Type B pancreatic cell (in vitro differentiated cells): ENCODE data around the gene YTHDF1. TPM values are rescaled to one million over a fixed set of nuclear protein-coding genes. Genes with fewer than 3 reads are reported as not detected.
"Not testable (repeated sequence)": the region's sequence is repeated elsewhere in the genome, so short reads cannot be mapped to it uniquely, and the experiment has no call there.

Experiments
- DNase-seq: peaks from one replicate; pipeline ENCODE4 v3.0.0; 2021; ENCODE audit warnings: mixed read lengths; ENCODE audit not compliant: unreplicated experiment; ENCODE audit errors: extremely low spot score
- H3K27ac Mint-ChIP-seq: 2 replicates; pipeline ENCODE4 v1.8.0; 2021; ENCODE audit warnings: mild to moderate bottlenecking, mixed read lengths
- H3K27me3 Mint-ChIP-seq: 2 replicates; pipeline ENCODE4 v1.8.0; 2021; ENCODE audit warnings: mixed read lengths
- H3K36me3 Mint-ChIP-seq: 2 replicates; pipeline ENCODE4 v1.8.0; 2021; ENCODE audit warnings: mixed read lengths
- H3K4me1 Mint-ChIP-seq: one replicate; pipeline ENCODE4 v1.8.0; 2021; ENCODE audit warnings: mixed read lengths; ENCODE audit not compliant: unreplicated experiment
- H3K4me3 Mint-ChIP-seq: 2 replicates; pipeline ENCODE4 v1.8.0; 2021; ENCODE audit warnings: mild to moderate bottlenecking, mixed read lengths
- H3K9me3 Mint-ChIP-seq: 2 replicates; pipeline ENCODE4 v1.8.0; 2021; ENCODE audit warnings: mixed read lengths
- total RNA-seq: library from RNA; stranded (reverse); gene quantifications from 2 replicates; pipeline ENCODE4 v1.2.1, GENCODE V29; 2021; ENCODE audit warnings: low replicate concordance
- TF ChIP-seq, protein P1 (sequence below): fragments of 200-600 bp; sonication (generic); conservative IDR thresholded peaks from 2 replicates; pipeline ENCODE4 v1.5.0; 2021; ENCODE audit warnings: antibody characterized with exemption, mild to moderate bottlenecking

Gene YTHDF1
- total RNA-seq, 1 donor from 2014 or later, result 50.4 TPM

DNA sequence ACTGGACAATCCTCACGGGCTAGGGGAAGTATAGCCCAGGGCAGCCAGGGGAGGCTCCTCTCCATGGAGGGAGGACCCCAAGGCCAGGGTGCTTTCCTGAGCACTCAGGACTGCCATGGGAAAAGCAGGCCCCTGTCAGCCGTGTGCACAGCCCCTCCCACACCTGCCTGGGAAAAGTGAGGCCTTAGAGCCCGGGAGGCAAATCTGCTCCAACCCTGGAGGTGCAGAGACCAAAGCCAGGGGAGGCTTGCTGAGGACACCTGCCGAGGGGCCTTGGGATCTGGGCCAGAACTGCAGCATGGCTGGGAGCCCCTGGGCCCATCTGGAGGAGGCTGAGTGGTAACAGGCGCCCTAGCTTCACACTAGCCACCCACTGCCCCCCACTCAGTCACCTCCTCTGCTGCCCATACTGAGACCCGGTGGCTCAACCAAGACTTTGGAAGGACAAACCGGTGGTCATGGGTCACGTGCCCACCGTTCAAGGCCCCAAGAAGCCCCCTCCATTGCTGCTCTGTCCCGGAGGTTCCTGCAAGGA, 55.2 kb downstream of the YTHDF1 start:
- Mint-ChIP-seq H3K9me3 (no peaks in the 10 kb centered on the region), H3K27ac (no peak overlapping the region), H3K36me3 (no peaks in the 10 kb centered on the region), H3K27me3 (peaks cover 37% of the 10 kb centered on the region), H3K4me3 (no peak overlapping the region), H3K4me1 (no peaks in the 10 kb centered on the region)
- no peak for DNase-seq
- TF ChIP-seq, protein P1, sequence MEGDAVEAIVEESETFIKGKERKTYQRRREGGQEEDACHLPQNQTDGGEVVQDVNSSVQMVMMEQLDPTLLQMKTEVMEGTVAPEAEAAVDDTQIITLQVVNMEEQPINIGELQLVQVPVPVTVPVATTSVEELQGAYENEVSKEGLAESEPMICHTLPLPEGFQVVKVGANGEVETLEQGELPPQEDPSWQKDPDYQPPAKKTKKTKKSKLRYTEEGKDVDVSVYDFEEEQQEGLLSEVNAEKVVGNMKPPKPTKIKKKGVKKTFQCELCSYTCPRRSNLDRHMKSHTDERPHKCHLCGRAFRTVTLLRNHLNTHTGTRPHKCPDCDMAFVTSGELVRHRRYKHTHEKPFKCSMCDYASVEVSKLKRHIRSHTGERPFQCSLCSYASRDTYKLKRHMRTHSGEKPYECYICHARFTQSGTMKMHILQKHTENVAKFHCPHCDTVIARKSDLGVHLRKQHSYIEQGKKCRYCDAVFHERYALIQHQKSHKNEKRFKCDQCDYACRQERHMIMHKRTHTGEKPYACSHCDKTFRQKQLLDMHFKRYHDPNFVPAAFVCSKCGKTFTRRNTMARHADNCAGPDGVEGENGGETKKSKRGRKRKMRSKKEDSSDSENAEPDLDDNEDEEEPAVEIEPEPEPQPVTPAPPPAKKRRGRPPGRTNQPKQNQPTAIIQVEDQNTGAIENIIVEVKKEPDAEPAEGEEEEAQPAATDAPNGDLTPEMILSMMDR, result no peak

DNA sequence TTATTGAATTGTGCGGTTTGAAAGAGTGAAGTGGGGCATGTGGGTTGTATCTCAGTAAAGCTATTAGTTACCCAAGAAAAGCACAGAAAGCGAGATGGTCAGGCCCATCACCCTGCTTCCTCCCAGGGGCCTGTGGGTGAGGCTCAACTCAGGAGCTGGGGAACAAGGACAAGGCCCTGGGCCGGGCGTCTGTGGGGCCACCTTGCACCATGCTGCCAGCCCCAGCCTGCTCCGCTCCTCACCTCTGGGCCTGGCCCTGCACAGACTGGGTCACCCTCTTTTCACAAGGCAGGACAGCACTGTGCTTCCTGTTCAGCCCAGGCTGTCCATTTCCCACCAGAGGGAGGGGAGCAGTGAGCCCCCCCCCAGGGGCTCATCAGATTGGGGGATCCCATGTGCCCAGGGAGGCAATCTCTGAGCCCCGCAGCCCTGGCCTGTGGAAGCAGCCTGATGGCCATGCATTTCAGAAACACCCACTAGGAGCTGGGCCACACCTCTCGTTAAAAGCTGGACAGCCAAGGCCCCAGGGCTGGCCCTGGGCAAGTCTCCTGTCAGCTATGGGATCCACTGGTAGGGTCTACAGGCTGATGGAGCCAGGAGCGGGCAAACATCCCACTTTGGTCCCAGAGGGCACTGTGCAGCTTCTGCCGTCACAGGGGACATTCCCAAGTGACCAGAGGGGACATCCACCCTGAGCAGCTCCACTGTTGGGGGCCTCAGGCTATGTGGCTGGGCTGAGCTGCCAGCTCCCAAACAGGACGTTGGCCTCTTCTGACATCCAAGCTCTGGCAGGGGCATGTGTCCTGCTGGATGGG, 55.9 kb downstream of the YTHDF1 start:
- DNase-seq, result no peak
- no peaks in the 10 kb centered on the region for H3K9me3 Mint-ChIP-seq
- no peak overlapping the region for H3K4me3 Mint-ChIP-seq
- TF ChIP-seq, protein P1, result no peak
- H3K27ac Mint-ChIP-seq, result no peak overlapping the region
- no peaks in the 10 kb centered on the region for H3K4me1 Mint-ChIP-seq
- peaks cover 40% of the 10 kb centered on the region for H3K27me3 Mint-ChIP-seq
- no peaks in the 10 kb centered on the region for H3K36me3 Mint-ChIP-seq

DNA sequence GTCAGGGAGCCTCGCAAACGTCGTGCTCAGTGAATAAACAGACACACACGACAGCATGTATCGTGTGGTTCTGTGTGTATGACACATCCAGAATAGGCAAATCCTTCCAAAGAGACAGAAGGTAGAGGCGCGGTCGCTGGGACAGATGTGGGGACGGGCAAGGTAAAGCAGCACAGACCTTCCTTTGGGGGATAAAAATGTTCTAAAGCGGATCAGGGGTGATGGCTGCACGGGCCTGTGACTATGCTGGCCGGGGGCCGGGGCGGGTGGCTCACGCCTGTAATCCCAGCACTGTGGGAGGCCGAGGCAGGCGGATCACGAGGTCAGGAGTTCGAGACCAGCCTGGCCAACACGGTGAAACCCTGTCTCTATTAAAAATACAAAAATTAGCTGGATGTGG, 56.7 kb downstream of the YTHDF1 start:
- not testable (repeated sequence) for H3K36me3 Mint-ChIP-seq, DNase-seq, H3K9me3 Mint-ChIP-seq, H3K4me3 Mint-ChIP-seq, H3K27ac Mint-ChIP-seq, H3K4me1 Mint-ChIP-seq
- peaks cover 41% of the 10 kb centered on the region for H3K27me3 Mint-ChIP-seq

DNA sequence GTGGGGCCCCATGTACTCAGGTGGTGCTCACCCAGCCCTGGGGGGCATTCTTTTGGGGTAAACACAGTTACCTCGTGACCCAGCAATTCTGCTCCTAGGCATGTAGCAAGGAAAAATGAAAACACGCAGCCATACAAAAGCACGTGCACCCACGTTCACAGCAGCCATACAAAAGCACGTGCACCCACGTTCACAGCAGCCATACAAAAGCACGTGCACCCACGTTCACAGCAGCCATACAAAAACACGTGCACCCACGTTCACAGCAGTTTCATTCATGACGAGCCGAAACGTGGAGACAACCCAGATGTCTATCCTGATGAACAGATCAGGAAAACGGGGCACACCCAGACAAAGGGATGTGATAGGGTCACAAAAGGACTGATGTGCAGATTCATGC, 57.1 kb downstream of the YTHDF1 start:
- Mint-ChIP-seq H3K36me3 (no peaks in the 10 kb centered on the region), H3K4me3 (no peak overlapping the region), H3K27me3 (peaks cover 43% of the 10 kb centered on the region), H3K4me1 (no peaks in the 10 kb centered on the region), H3K27ac (no peak overlapping the region), H3K9me3 (no peaks in the 10 kb centered on the region)
- DNase-seq, result no peak
- TF ChIP-seq, protein P1, result no peak

DNA sequence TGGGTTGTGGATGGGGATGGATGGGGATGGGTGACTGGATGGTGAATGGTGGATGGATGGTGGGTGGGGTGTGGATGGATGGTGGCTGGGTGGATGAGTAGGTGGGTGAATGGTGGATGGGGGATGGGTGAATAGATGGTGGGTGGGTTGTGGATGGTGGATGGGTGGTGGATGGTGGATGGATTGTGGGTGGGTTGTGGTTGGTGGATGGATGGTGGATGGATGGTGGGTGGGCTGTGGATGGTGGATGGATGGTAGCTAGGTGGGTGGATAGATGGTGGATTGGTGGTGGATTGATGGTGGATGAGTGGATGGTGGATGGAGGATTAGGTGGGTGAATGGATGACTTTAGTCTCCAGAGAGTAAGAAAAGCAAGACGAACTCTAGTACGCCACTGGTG, 57.6 kb downstream of the YTHDF1 start:
- H3K4me1 Mint-ChIP-seq, result no peaks in the 10 kb centered on the region
- no peak overlapping the region for H3K4me3 Mint-ChIP-seq
- no peaks in the 10 kb centered on the region for H3K36me3 Mint-ChIP-seq
- no peak for DNase-seq
- H3K9me3 Mint-ChIP-seq, result no peaks in the 10 kb centered on the region
- no peak overlapping the region for H3K27ac Mint-ChIP-seq
- peaks cover 43% of the 10 kb centered on the region for H3K27me3 Mint-ChIP-seq
- TF ChIP-seq, protein P1, result no peak

DNA sequence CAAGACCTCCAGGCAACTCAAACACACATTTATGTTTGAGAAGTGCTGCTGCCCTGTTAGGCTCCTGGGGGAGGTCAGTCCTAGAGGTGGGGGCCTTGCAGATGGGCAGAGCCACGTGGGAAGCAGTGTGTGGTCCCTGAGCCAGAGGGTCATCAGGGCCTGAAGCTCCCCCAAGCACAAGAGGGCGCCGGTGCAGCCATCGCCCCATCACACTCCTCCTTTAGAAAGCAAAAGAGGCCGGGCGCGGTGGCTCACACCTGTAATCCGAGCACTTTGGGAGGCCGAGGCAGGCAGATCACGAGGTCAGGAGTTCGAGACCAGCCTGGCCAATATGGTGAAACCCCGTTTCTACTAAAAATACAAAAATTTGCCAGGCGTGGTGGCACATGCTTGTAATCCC, 58.5 kb downstream of the YTHDF1 start:
- DNase-seq, H3K27ac Mint-ChIP-seq, H3K36me3 Mint-ChIP-seq, H3K4me1 Mint-ChIP-seq, H3K9me3 Mint-ChIP-seq, H3K4me3 Mint-ChIP-seq: not testable (repeated sequence)
- H3K27me3 Mint-ChIP-seq, result peaks cover 40% of the 10 kb centered on the region
